ENCODE results near the gene BRMS1.

GRCh38 chr11:66339686-66340483 lies 5.0 kb downstream of the BRMS1 start:
- TF ChIP-seq MTA3 (IDR thresholded peaks at IDR 0.05; ENCODE audit: borderline replicate concordance, low read length) (no peak), USF2 (IDR thresholded peaks at IDR 0.05; ENCODE audit: borderline replicate concordance, low read depth, low read length) (no peak), KAT2A (conservative IDR thresholded peaks at IDR 0.05; ENCODE audit: control insufficient read depth, low read depth, low read length) (no peak), HDAC2 (IDR thresholded peaks at IDR 0.05) (no peak)

Data from GM12878 (cell line).